Ecto neural progenitor cell (in vitro differentiated cells): Measurements from ENCODE around the gene PLXNB2.
"Not testable (repeated sequence)": the region's sequence is repeated elsewhere in the genome, so short reads cannot be mapped to it uniquely, and the experiment has no call there.

Source experiments
- DNase-seq: peaks from one replicate; pipeline ENCODE4 v3.0.0-alpha.2; 2018; ENCODE audit warnings: low spot score

Gene PLXNB2

DNA sequence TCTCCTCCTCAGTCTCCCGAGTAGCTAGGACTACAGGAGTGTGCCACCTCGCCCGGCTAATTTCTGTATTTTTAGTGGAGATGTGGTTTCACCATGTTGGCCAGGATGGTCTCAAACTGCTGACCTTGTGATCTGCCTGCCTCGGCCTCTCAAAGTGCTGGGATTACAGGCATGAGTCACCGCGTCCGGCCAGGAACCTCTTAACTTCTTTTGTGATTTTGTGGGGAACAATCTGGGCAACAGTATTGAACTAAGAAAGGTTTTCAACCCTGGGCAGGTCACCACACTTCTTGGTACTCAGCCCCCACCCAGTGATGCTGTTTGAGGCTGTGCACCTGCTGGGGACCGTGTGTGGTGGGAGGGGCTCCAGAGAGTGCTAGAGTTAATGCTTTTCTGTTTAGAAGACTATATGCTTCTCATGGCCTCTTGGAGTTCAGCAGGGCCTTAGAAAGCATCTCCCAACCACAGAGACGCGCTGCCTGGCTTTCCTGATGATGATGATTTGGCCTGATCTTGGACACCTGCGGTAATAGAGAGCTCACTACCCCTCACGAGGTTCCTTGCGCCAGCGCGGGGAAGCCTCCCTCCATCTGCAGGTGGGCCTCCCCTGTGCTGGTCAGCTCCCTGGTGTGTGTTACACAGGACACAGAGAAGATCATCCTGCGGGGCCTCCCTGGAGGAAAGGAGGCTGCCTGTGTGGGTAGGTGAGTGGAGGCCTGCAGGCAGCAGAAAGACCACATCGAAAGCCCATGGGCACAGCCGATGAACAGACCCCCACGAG is 18.2 kb upstream of the PLXNB2 start:
- DNase-seq: no peak

DNA sequence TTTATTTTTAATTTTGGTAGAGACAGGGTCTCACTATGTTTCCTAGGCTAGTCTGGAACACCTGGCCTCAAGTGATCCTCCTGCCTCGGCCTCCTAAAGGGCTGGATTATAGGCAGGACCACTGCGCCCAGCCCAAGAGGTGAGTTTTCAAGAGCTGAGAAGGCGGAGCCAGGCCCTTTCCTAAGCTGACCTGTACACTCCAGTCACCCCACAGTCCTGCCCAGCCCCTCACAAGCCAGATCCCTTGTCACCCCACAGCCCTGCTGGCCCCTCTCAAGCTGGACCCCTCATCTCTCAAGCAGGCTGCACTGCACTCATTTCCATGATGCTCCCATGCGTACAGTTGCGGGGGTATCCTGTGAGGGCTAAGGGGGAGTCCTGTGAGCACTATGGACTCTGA is 16.5 kb upstream of the PLXNB2 start:
- DNase-seq: no peak

DNA sequence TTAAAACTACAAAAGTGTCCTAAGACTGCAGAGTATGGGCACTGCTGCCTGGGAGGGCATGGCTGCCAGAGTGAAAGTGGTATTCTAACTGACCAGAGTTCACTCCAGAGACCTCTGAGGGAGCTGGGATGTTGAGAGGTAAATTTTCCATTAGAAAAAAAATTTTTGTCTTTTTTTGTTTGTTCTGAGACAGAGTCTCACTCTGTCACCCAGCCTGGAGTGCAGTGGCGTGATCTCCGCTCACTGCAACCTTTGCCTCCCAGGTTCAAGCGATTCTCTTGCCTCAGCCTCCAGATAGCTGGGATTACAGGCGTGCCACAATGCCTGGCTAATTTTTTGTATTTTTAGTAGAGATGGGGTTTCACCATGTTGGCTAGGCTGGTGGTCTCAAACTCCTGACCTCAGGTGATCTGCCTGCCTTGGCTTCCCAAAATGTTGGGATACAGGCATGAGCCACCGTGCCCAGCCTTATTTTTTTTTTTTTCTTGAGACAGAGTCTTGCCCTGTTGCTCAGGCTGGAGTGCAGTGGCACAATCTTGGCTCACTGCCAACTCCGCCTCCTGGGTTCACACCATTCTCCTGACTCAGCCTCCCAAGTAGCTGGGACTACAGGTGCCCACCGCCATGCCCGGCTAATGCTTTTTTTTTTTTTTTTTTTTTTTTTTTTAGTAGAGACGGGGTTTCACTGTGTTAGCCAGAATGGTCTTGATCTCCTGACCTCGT is 15.1 kb upstream of the PLXNB2 start:
- not testable (repeated sequence) for DNase-seq

DNA sequence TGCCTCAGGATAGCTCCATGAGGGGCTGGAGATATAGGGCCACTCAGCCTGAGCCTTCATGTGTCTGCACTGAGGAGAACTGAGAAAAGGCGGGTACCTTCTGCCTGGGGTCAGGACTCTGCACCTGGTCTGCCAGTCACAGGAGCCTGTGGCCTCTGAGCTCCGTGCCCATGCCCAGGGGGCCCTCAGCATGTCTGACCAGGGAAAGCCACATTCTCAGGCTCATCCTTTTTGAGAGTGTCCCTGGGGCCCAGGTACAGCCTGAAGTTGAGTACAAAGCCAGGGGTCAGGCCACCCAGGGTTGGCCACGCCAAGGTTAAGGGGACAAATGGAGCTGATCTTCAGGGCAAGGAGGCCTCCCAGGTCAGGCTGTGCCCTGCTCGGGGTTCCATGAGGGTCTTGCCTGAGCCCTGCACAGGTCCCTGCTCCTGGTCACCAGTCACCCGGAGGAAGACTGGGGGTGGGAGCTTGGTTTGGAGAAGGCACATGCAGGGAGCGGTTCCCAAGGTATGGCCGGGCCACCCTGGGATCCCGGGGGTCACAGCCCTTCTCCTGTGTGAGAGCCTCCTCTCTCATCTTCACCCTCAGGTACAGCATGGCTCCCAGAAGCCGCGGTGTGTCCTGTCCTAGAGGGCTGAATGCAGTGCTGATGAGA is 13.4 kb upstream of the PLXNB2 start:
- DNase-seq: no peak

DNA sequence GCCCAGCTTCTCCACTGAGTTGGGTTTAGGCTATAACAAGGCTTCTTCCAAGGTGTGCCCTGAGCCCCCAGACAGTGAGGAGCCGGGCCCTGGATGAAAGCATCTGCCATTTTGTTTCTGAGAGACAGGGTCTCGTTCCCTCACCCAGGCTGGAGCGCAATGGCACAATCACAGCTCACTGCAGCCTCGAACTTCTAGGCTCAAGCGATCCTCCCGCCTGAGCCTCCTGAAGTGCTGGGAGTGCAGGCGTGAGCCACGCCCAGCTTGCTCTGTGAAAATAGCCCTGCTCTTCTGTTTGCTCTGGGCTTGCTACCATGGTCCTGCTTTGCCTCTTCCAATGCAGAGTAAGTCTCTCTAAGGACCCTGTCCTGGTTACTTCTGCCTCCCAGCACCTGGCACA is 12.7 kb upstream of the PLXNB2 start:
- no peak for DNase-seq

DNA sequence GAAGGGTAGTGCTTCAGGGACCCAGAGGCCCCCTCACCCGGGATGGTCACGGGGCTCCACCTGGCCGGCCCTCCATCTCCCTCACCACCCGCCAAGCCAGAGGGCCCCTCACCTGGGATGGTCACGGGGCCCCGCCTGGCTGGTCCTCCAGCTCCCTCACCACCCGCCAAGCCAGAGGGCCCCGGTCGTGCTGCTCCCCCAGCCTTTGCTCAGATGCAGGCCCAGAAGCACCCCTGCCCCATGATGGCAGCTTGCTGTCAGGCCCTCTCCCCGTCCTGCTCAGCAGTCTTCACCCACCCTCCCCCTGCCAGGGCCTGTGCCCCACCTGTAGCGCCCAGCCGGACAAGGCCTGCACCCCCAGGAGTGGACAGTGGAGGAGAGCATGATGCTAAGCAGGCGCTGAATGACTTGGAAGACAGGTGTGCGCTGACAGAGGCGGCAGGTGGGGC is 12.1 kb upstream of the PLXNB2 start:
- DNase-seq: no peak

DNA sequence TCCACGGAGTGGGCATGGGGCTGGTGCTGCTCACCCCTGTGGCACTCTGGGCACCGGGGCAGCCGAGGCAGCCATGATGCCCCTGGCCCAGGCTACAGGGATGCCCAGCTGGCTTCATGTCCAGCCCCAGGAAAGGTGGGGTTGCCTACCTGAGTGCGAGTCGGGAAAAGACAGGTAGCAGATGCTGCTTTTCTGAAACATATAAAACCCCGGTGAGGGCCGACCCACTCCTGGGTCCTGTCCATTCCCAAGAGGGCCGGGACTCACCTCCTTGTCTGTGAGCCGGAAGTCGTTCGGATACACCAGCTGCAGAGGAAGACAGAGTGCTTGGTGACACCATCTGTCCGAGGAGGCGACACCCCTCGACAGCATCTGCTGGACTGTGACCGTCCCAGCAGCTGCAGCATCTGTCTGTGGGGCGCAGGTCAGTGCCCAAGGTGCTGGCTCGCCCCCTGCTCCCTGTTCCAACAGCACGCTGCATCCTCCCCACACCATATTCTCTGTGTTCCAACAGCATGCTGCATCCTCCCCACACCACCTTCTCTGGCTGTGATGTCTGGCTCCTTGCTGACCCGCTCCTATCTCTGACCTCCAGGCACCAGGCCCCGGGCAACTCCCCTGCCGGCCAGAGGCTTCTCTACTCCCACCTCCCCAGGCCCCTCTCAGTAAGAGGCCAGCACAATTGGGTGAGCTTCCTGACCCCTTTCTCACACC is 11.4 kb upstream of the PLXNB2 start:
- no peak for DNase-seq

DNA sequence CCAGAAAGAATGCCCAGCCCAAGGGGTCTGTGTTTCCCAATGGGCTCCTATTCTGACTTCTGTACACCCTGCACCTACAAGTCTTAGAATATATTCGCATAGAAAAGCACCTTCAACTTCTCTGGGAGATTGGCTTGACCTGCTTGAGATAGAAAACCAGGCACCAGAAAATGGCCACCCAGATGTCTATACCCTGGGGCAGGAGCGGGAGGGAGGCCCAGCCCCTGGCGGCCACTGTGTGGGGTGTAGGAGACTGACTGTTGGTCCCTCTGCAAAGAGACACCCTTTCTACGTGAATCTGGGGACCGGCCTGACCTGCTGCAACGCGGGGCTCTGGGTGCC is 10.9 kb upstream of the PLXNB2 start:
- no peak for DNase-seq

DNA sequence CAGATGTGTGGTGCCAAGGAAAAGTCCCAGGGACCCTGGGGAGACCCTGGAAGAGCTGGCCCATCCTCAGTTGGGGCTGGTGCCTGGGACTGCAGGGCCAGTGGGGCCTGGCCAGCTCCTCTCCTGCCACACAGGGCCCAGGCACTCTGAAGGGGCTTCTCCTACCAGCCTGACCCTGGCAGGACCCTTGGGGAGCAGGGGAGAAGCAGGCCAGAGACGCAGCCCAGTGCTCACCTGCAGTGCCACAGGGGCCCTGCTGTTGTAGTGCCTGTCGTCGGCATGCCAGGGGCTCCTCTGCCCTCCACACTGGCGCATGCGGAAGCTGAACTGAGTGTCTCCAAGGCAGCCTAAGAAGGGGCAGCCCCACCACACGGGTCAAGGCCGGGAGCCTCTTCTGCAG is 10.2 kb upstream of the PLXNB2 start:
- DNase-seq: no peak

DNA sequence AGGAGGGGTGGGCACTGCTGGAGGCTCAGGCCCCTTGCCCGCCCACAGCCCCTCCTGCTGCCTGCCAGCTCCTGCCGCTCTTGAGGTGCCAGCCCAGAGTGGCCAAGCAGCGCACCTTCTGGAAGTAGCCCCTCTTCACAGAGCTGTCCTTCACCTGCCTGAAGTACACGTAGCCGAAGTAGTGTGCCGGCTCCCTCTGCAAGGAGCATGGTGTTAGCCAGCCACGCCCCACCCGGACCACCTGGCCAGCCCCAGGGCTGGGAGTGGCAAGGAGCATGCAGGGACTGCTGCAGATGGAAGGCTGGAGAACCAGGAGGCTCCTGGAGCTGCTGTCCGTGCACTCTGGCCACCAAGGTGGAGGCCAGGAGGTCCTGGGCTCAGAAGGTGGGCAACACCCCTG is 9.7 kb upstream of the PLXNB2 start:
- DNase-seq: no peak

DNA sequence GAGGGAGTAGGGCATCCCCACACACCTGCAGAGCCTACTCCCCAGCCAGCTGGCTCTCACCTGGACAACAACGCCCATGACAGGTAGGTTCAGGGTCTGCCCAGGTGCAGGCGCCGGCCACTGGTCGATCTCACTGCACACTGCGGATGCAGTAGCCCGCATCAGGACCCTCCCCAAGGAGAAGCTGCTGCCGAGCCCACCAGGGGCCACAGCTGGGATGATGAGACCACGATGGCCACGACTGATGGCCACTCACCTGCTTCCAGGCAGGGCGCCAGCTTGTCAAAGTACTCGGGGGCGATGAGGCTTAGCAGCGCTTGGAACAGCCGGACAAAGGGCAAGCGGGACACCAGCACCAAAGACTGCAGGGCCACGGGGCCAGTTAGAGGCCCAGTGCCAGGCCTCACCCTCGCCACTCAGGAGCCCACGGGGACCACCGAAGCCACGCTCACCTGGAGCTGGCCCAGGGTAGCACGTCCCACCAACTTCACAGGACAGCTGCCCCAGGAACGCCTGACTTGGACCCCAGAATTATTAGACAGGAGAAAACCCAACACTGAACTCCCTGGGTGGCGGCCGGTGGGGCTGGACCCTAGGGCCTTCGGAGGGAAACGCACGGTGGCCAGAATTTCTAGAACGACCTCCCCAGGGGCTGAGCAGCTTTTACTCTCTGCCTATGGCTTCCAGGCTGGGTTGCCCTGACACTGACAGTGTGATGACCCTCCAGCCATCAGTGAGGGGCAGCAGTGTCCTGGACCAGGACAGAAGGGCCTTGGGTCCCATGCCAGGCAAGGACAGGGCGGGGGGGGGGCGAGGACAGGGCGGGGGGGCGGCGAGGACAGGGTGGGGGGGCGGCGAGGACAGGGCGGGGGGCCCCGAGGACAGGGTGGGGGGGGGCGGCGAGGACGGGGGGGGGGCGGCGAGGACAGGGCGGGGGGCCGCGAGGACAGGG is 8.9 kb upstream of the PLXNB2 start:
- DNase-seq: no peak

DNA sequence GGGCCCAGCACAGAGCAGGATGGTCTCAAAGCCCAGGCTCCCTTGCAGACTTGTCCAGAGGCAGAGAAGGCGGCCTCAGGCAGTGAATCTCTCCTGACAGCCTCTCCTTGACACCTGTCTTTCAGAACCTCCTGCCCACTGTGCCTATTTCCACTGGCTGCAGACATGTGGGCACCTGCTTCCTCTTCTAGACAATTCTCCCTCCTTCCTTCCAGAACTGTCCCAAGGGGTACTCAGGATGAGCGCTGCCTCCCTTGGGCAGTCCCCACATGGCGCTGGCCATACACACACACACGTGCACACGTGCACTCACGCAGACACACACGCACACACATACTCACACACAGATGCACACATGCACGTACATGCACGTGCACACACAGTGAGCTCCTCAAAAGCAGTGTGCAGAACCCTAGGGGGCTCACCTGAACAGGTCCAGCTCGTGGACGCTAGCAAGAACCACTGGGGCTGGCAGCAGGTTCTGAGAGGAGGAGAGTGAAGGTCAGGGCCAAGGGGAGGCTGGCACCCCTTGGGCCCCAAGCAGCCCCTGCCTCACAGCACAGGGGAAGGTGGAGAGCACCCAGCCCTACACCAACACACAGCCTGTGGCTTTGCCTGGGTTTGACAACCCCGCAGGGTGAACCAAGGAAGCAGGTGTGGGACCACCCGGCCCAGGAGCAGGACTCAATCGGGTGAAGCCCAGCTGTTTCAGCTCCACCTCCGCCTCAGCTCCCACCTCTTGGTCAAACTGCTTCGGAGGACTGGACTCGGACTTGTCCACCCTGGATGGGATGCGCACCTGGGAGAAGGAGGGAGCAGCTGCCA is 8.1 kb upstream of the PLXNB2 start:
- no peak for DNase-seq

DNA sequence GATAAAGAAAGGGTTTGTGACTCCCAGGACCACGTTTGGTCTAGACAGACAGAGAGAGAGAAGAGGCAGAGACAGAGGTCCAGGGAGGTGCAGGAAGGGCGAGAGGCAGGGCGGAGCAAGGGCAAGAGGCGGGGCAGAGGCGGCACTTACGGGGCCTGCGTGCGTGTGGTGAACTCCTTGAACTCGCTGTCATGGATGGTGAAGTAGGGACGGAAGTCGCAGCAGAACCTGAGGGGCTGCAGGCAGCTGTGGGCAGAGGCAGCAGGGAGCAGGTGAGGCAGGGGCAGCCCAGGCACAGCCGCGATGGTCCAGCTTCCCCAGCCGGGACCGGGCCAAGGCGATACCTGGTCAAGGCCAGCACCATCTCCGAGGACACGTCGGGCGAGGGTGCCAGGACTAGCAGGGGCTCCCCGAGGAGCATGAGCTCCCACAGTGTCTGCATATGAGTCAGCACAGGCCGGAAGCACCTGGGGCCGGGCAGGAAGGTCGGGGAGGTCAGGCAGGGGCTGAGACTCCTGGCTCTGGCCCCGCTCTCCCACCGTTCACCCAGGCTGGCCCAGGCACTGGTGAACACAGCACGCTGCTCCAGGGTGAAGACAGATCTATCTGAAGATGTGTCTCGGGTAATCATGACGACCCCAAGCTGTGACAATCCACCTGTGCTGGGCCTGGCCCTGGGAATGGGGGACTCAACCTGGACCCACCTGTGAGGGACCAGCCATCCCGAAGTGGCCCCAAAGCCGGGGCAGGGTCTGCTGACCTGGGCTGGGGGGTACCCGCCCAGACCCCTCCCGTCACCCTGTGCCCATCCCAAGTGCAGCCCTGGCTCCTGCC is 7.2 kb upstream of the PLXNB2 start:
- DNase-seq: no peak

DNA sequence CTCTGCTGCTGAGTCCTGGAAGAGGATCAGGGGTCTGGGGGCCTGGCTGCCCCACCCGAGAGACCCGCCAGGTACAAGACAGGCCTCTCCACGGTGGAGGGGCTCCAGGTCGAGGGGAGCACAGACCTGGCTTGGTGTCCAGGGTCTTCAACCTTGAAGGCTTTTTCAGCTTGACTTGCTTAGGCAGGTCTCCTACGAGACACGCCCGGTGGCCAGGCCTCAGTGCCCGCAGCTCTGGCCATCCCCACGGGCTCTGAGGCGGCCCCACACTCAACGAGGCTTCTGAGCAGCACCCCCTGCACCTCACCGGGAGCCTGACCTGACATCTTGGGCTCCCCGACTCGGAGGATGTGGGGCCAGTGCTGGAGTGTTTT is 6.6 kb upstream of the PLXNB2 start:
- DNase-seq: no peak

DNA sequence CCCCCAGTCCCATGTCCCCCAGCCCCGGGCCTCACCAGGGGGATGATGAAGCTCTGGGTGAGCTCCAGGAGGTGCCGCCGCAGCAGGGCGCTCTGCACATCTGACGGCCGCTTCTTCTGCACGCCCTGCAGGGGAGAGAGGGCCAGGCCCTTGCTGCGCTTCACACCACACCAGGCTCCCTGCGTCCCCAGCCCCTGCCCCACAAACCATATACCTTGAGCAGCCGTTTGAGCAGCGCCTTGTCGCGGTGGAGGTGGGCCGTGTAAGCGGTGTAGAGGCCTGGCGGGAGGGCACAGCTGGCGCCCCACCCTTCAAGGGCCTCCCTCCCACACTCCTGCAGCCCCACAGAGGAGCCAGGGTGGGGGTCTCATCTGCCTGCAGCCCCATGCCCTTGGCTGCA is 6.2 kb upstream of the PLXNB2 start:
- DNase-seq: no peak

DNA sequence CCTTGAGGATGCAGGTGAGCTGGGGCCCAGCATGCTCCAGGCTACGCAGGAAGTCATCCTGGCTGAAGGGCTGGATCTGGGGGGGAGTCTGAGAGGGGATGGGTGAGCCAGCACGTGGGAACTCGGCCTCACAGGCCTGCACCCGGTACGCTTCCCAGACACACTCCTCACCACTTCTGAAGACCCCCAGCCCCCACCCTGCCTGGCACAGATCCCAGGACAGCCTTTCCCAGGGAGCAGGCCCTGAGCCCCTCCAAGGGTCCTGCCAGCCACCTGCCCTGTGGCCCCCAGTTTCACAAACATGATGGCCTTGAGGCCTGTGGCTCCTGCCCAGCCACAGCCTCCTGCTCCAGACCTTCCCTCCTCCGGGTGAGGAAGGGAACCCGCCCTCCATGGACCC is 5.6 kb upstream of the PLXNB2 start:
- no peak for DNase-seq

DNA sequence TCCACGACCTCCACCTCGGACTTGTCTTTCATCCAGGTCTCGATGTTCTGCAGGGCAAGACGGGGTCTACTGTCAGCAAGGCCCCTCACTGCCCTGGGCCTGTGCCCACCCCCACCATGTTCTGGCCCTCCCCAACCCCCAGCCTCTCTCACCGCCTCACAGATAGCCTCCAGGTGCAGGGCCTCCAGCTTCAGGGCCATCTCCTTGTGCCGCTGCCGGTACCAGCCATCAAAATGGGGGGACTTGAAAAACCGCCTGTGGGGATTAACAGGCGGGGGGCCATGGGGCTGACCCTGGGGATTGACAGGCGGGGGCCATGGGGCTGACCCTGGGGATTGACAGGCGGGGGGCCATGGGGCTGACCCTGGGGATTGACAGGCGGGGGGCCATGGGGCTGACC is 4.9 kb upstream of the PLXNB2 start:
- DNase-seq: no peak

DNA sequence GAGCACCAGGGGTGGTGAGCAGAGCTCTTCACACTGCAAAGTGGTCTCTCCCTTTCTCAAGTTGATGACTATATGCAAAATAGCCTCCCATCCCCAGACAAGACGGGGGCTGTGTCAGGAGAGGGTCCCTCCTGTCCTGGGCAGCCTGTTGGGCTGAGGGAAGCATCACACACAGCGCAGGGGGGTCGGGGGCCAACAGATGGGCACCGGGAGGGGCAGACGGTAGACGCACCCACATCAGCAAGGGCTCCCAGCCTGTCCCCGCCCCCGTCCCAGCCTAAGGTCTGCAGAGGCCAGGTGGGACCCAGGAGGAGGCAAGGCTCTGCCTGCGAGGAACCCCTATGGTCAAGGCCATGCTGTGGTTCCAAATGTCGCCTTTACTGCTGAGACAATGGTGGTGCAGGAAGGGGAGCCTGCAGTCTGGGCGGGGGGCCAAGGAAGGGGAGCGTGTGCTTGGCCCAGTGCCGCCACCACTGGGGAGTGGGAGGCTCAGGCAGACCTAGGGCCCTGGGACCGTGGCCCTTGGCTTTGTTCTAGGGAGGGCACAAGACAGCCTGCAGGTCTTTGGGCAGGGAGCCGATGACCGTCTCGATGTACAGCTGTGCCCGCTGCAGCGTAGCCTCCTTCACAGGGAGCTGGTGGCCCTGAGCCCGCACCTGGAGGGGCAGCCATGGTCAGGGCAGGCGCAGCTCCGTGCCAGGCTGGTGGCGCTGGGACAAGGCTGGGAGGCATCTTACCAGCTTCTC is 4.3 kb upstream of the PLXNB2 start:
- no peak for DNase-seq

DNA sequence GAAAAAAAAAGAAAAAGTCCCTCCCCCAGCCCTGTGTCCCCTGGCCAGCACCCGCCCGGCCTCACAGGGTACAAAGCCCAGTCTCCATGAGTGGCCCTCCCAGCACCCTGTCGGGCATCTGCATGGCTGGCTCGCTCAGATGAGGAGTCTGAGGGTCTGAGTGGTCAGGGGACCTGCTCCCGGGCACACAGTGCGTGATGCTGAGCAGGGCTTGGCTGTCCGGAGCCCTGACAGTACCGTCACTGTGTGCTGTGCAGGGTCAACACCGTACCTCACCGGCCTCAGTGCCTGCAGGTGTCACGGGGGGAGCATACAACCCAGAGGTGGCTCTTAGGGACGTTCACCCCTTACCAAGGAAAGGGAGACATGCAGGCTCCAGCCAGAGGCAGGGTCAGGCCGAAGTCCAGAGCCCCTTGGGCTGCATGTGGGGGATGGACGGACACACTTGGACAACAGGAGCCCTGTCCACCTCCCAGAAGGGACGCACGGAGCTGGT is 3.6 kb upstream of the PLXNB2 start:
- DNase-seq: no peak
